GM10847 (cell line): ENCODE measurements around the gene TERC.

Experiments
- POLR2A ChIP-seq: IDR thresholded peaks from 2 replicates; pipeline ENCODE4 v1.6.1; 2011; ENCODE audit not compliant: insufficient read length; ENCODE audit errors: extremely low read depth

Gene TERC

DNA sequence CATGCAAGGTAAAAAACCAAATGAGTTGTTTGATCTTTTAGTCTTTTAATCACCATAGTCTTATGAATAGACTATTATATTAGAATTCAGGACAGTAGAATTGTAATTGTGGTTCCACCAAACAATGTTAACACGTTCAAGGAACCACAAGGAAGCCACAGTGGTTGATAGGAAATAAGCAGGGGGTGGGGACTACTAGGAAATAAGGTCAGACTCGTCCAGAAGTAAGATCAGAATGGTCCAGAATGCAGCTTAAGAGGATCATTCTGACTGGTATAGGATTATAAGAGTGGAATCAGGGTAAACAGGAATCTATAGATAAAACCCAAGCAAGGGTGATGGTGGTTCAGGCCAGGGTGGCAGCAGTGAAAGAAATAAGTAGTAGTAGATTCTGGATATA lies 15.9 kb upstream of the TERC start:
- TF ChIP-seq POLR2A: no peak

- no peak for TF ChIP-seq POLR2A
These were observed 13.0 kb upstream of the TERC start for GRCh38 chr3:169777822-169778221.

DNA sequence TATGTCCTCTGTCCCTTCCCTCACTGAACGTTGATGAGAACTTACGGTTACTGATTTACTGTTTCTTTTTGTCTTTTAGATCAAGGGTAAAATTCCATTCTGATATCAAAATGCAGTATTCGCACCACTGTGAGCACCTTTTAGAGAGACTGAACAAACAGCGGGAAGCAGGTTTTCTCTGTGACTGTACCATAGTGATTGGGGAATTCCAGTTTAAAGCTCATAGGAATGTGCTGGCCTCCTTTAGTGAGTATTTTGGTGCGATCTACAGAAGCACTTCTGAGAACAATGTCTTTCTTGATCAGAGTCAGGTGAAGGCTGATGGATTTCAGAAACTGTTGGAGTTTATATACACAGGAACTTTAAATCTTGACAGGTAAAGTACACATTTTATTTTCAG lies 9.3 kb upstream of the TERC start:
- no peak for TF ChIP-seq POLR2A

DNA sequence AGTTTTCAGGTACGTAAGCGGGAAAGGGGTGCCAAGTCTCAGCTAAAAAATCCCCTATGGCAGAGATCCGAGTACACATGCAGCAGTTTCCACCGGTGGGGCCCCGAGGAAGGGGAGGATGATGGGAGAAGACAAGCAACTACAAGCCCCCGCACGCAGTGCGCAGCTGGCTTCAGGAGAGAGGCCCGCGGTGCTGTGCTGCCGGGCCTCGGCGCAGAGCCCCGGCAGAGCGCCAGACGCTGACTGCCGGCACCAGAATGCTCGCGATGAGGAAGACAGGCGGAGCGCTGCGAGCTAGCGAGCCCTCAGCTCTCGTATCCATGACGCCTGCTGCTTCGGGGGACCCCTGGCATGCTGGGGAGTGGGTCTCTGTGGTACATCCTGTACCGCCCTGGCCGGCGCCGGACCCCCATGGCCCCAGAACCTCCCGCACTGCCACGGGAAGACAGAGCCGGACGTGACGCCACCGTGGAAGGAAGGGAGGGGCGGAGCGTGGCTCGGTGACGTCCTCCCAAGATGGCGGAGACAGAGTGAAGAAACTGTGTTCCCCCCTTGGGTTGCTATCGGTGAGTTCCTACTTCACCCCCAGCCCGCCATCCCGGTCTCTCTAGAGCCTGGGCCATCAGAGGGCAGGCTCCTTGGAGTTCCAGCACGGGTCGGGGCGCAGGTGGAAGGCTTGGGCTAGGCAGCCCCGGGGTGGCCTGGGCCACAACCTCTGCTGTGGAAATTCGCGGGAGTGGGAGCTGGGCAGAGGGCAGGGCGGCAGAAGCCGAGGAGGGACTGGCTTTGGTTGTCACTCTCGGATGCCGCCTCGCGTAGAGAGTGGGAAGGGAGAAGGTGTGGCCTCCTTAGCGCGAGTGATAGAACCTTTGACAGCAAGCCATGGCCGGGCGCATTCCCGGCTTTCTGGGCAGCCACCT lies 8.3 kb upstream of the TERC start, which contains the start of gene MYNN:
TSS of gene MYNN (plus strand) at position 500 of the 920 bp plus-strand sequence. CDS start 900 bp downstream, outside the sequence.
- peak; percentile 98 for TF ChIP-seq POLR2A

GRCh38 chr3:169772305-169772896 lies 7.5 kb upstream of the TERC start:
- TF ChIP-seq POLR2A: no peak

GRCh38 chr3:169771497-169772304 lies 6.8 kb upstream of the TERC start:
- no peak for TF ChIP-seq POLR2A

DNA sequence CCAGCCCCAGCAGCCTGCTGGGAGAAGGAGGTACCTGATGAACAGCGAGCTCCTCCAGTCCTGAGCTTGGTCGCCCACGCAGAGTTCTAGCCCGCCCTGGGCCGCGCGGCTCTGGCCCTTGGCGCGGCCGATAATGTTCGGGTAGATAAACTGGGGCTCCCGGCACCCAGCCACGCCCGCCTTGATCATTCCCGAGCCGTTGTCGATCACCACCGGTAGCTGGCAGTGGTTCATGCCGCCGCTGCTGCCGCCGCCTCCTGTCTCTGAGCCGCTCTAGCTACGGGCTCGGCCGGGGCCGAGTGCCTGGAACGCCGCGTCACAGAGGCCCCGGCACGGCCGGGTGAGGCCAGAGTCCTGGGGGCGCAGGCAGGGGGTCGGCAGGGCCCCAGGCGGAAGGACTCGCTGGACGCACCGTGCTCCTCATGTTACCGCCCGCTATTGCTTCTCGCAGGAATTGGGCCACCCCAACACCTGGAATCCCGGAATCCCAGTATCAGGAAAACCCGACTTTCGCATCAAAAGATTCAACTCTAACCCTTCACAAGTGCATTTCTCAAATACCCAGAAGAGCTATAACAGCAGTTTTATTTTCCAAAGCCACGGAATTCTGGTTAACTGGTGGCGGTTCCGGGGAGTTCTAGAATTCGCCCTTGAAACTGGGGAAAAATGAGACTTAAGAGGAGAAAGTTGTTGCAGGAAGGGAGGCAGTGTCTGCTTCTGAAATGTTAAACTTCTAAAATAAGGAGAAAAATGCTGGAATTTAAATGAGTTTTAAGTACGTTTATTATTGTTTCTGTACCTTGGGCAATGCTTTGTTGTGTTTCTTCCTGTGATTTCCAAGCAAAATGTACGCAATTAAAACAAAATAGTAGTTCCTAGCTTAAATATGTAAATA lies 4.7 kb upstream of the TERC start, which contains the start of gene ACTRT3:
TSS of gene ACTRT3 (minus strand) at position 275 of the 895 bp plus-strand sequence. CDS start at position 234, 41 bp downstream.
- TF ChIP-seq POLR2A: peak; percentile 47

DNA sequence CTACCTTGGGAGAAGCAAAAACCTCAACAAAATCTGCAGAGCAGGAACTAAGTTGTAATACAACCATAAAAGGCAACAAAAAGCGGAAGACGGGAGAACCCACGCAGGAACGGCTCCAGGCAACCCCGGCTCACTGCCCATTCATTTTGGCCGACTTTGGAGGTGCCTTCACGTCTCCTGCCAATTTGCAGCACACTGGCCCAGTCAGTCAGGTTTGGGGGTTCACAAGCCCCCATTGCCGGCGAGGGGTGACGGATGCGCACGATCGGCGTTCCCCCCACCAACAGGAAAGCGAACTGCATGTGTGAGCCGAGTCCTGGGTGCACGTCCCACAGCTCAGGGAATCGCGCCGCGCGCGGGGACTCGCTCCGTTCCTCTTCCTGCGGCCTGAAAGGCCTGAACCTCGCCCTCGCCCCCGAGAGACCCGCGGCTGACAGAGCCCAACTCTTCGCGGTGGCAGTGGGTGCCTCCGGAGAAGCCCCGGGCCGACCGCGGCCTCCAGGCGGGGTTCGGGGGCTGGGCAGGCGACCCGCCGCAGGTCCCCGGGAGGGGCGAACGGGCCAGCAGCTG lies 463 bp downstream of the TERC start:
- no peak for TF ChIP-seq POLR2A

GRCh38 chr3:169760479-169760878 lies 4.4 kb downstream of the TERC start:
- TF ChIP-seq POLR2A: no peak

GRCh38 chr3:169759256-169759655 lies 5.6 kb downstream of the TERC start:
- TF ChIP-seq POLR2A: no peak

GRCh38 chr3:169758359-169758994 lies 6.4 kb downstream of the TERC start:
- TF ChIP-seq POLR2A: no peak

GRCh38 chr3:169755488-169755887 lies 9.4 kb downstream of the TERC start:
- no peak for TF ChIP-seq POLR2A

- TF ChIP-seq POLR2A: no peak
These were observed 10.1 kb downstream of the TERC start for GRCh38 chr3:169754711-169755110.

- TF ChIP-seq POLR2A: no peak
These were observed 13.0 kb downstream of the TERC start for GRCh38 chr3:169751875-169752274.
